HEK293T (cell line): ENCODE results near the gene GAP43.

Experiments
- BHLHE40 ChIP-seq: fragments of 450-650 bp; IDR thresholded peaks from 2 replicates; pipeline ENCODE4 v1.6.1; 2016; ENCODE audit warnings: mild to moderate bottlenecking, moderate library complexity, borderline replicate concordance
- CTBP1 ChIP-seq: fragments of 450-650 bp; IDR thresholded peaks from 2 replicates; pipeline ENCODE4 v1.6.1; 2016; ENCODE audit warnings: borderline replicate concordance
- ELF4 ChIP-seq: fragments of 450-650 bp; IDR thresholded peaks from 2 replicates; pipeline ENCODE4 v1.6.1; 2017; ENCODE audit warnings: antibody characterized with exemption
- FOXA1 ChIP-seq: fragments of 450-650 bp; IDR thresholded peaks from 2 replicates; pipeline ENCODE4 v1.6.1; 2016; ENCODE audit warnings: mild to moderate bottlenecking
- FOXM1 ChIP-seq: fragments of 450-650 bp; IDR thresholded peaks from 2 replicates; pipeline ENCODE4 v1.6.1; 2017; ENCODE audit warnings: mild to moderate bottlenecking, borderline replicate concordance
- NFRKB ChIP-seq: fragments of 450-650 bp; IDR thresholded peaks from 2 replicates; pipeline ENCODE4 v1.6.1; 2016; ENCODE audit warnings: mild to moderate bottlenecking, moderate library complexity
- SP1 ChIP-seq: fragments of 450-650 bp; IDR thresholded peaks from 2 replicates; pipeline ENCODE4 v1.6.1; 2017
- SUZ12 ChIP-seq: fragments of 450-650 bp; IDR thresholded peaks from 2 replicates; pipeline ENCODE4 v1.6.1; 2016; ENCODE audit warnings: mild to moderate bottlenecking
- TARDBP ChIP-seq: fragments of 450-650 bp; IDR thresholded peaks from 2 replicates; pipeline ENCODE4 v1.6.1; 2016
- ZNF384 ChIP-seq: fragments of 450-650 bp; IDR thresholded peaks from 2 replicates; pipeline ENCODE4 v1.6.1; 2016

DNA sequence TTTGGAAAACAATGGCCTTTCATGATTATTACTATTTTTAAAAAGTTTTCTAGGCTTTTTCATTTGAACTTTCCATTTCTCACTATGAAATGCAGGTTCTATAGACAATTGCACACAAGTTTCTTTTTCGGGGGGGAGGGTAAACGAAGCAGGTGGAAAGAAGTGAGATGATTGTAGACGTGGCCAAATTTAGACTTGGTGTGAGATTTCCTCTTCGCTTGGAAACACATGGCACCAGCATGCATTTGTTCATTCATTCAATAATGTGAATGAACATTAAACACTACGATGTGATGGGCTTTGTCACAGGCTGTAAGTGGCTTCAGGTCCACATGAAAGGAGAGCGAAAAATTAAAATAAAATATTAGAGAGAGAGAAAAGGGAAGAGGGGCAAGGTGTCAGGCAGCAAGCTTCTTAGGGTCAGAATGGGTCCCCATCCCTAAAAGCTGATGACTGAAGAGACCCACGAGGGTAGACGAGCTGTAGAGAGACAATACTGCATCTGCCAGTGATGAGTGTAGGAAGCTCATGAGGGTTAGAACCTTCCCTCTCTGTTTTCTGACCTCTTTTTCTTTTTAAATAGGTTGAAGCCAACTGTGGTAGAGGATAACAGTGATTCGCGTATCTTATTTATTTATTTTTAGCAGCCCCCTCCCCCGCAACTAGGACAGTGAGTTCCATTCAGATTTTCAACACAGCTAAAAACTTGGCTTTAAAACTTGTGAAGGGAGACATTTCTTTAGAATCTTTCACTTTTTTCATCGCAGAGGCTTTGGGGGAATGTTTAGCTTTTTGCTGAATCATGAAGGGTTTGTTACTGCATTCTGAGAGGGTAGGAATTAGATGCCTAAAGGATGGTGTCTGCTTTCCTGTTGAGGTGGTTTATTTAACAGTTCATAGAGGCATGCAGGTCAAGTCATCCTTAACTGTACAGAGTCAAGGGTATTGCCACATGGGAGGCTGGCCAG lies 36.2 kb downstream of the GAP43 start:
- TF ChIP-seq ELF4 (no peak), ZNF384 (no peak), SP1 (no peak), SUZ12 (no peak), FOXA1 (no peak), NFRKB (no peak), BHLHE40 (no peak), FOXM1 (no peak), TARDBP (no peak), CTBP1 (no peak)
